GM10248 (cell line): Measurements from ENCODE around the gene COMMD9.

Experiments
- CTCF ChIA-PET: fragments of 300-600 bp; sonication (Branson Sonifier 250); formaldehyde crosslinking; extraction: SDS; loops from one replicate; lab custom pipeline; 2021; ENCODE audit warnings: antibody characterized with exemption; lab: Yijun Ruan, JAX
- POLR2A ChIA-PET: fragments of 350-650 bp; sonication (Branson Sonifier 250); formaldehyde crosslinking; extraction: SDS; loops from one replicate; lab custom pipeline; 2020; ENCODE audit warnings: antibody characterized with exemption; lab: Yijun Ruan, JAX
- DNase-seq: peaks from one replicate; pipeline ENCODE4 v3.0.0; 2012; ENCODE audit errors: extremely low spot score
- CTCF ChIP-seq: IDR thresholded peaks from 2 replicates; pipeline ENCODE4 v1.5.1; 2012; ENCODE audit warnings: mild to moderate bottlenecking, low read depth; ENCODE audit errors: extremely low read depth, missing control alignments, control extremely low read depth

The COMMD9 gene

DNA sequence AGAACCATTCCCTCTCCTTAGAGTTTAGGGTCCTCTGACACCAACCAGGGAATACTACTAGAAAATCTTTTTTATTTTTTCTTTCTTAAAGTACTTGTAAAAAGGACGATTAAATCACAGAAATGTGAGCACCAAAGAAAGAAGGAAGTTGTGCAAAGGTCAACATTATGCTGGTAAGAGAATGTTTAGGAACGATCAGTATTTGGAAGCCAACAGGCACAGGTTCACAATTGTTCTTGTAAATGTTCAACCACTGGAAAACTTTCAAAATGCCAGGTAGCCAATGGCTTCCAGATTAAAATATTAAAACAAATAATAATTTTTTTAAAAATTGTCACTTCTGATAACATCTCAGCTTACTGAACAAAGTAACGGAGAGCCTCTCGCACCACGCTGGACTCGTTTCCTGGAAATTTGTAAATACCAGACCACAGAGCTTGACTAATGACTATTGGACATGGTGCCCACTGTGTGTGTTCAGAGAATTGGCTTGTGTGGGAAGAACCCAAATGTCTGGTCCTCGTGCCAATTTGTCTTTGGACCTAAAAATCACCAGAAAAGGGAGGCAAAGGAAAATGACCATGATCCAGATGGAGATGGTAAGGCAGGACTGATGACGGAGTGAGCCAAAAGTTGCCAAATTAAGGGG, 20.8 kb downstream of the COMMD9 start:
- TF ChIP-seq CTCF, result no peak
- DNase-seq, result no peak
- POLR2A ChIA-PET, result no interaction called here
- CTCF ChIA-PET, result interaction anchor here (1.5 to 4.6 kb wide), 6 partner anchors 11 to 783 kb away, joined by 4 to 38 read pairs (median 11); no protein-coding TSS in a partner anchor

DNA sequence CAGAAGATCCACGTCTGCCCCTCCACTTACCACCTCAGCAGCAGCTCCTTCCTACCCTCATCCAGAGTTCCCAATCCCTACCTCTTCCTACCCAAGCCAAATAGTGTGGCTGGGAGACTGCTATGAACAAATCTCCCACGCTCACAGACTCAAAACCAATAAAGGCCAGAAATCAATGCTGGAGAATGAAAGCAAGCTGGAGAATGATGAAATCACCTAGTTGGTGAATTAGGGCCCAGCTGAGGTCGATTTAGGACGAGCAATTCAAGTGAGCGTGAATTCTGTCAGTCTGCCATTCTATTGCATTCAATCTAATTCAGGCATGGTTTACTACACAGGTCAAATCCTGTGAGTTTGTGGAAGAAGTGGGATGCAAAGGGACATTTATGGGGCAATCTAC, 22.5 kb downstream of the COMMD9 start:
- TF ChIP-seq CTCF, result no peak
- ChIA-PET POLR2A (no interaction called here), CTCF (interaction anchor here (0.8 to 4.6 kb wide), 25 partner anchors 8 to 782 kb away, joined by 3 to 38 read pairs (median 5); no protein-coding TSS in a partner anchor)

GRCh38 chr11:36265793-36266628, 23.2 kb downstream of the COMMD9 start:
- ChIA-PET CTCF (interaction anchor here (0.7 to 4.6 kb wide), 30 partner anchors 8 to 778 kb away, joined by 3 to 38 read pairs (median 4); no protein-coding TSS in a partner anchor), POLR2A (no interaction called here)
- TF ChIP-seq CTCF, result peak; percentile 86
- DNase-seq, result peak; percentile 73

More for the DNA sequence above, 22.5 kb downstream of the COMMD9 start:
- no peak for DNase-seq

DNA sequence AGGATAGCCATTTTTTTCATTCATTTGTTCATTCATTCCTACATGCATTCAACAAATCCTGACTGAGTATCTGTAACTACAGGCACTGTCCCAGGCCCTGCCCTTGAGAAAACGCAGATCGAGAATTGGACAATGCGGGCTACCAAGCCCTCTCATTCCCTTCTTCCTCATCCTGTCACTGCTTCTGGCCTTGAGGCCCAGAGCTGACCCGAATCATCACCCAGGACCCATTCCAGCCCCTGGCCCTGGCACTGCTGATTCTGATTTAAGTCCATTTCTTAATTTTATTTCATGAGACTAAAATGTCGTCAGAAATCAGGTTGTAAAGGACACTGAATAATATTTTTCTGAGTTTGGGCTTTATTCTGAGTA, 24.3 kb downstream of the COMMD9 start:
- TF ChIP-seq CTCF, result no peak
- POLR2A ChIA-PET, result no interaction called here
- DNase-seq, result no peak
- CTCF ChIA-PET, result interaction anchor here (1.0 to 4.6 kb wide), 9 partner anchors 7 to 714 kb away, joined by 3 to 38 read pairs (median 6); no protein-coding TSS in a partner anchor

DNA sequence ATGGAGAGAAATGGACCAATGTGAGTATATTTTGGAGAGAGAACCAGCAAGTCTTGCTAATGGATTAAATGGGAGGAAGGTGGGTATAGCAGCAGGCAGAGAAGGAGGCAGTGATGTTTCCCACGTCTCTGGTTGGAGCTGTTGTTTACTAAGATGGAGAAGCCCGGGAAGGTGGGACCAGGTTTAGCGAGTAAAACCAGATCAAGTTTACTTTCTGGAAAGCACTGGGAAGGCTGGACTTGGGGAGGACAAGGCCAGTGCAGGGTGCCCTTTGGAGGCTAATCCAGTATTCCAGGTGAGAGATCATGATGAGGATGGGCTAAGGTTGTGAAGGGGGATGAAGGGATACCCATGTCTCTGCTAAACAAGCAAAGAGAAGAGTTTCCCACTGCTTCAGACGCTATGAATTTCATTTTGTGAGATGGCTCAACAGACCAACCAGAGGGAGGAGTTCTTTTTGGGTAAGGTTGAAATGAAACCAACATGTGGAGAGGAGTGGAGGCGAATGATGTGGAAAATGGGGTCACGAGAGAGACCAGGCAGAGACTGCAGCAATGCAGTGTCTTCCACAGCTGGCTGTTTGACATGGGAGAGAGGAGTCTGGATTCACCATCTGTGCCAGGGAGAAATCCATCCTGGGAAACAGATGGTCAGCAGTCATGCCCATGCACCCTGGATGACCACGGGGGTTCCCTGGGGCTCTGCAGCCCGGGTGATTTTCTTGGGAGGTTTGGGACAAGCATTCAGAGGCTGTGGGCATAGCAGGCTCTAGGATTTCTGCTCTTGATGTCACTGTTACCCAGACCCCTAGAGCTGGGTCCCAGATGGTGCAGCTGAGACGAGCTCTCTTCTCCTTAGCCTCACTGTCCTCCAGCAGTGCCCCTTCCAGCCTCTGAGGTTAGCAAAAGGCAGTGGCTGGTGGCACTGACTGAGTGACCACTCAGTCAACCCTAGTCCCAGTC, 24.9 kb downstream of the COMMD9 start:
- DNase-seq, result no peak
- no peak for TF ChIP-seq CTCF
- CTCF ChIA-PET, result interaction anchor here (1.0 to 2.9 kb wide), 2 partner anchors 11 to 27 kb away, joined by 3 to 19 read pairs; no protein-coding TSS in a partner anchor
- POLR2A ChIA-PET, result no interaction called here
